Right lung (tissue), 5 donors: ENCODE results near the gene ELF2. TPM values are rescaled to one million over a fixed set of nuclear protein-coding genes. Genes with fewer than 3 reads are reported as not detected.
"Not testable (repeated sequence)": the region's sequence is repeated elsewhere in the genome, so short reads cannot be mapped to it uniquely, and the experiment has no call there.

Experiments used
- DNase-seq, 2 donors: peaks; one replicate each; pipeline ENCODE4 v3.0.0-alpha.2; 2013
- polyA plus RNA-seq, 5 donors: library from polyadenylated mRNA; unstranded; fragments of 120-200 nt; gene quantifications; one replicate each; pipeline versions ENCODE4 v1.2.1 to v1.2.3, GENCODE V29; 2013; ENCODE audit warnings: inconsistent platforms in 1 of 5, low replicate concordance in 1 of 5; ENCODE audit not compliant: insufficient read length in 5 of 5, insufficient read depth in 1 of 5

ELF2 gene
- polyA plus RNA-seq, 5 donors, result 51.3 to 80.7 (median 71.2) TPM

DNA sequence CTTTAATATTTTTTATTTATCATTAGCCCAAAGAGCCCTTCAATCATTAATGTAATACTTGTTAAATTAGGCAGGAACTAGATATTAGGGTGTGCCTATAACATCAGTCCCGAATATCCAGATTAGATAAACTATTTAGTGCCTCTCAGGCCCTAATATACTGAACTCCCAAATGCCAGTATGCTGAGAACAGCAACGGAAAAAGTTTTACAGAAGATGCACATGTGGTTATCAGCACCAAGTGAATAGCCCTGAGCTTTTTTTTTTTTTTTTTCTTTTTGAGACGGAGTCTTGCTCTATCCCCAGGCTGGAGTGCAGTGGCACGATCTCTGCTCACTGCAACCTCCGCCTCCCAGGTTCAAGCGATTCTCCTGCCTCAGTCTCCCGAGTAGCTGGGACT, 13.0 kb upstream of the ELF2 start:
- DNase-seq, result no peak

DNA sequence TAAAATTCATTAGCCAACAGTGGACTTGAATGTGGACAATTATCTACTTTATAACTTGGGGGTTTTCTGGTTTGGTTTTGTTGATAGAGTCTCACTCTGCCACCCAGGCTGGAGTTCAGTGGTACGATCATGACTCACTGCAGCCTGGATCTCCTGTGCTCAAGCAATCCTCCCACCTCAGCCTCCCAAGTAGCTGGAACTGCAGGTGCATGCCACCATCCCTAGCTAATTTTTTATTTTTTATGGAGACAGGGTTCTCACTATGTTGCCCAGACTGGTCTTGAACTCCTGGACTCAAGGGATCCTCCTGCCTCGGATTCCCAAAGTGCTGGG, 12.4 kb upstream of the ELF2 start:
- no peak for DNase-seq

DNA sequence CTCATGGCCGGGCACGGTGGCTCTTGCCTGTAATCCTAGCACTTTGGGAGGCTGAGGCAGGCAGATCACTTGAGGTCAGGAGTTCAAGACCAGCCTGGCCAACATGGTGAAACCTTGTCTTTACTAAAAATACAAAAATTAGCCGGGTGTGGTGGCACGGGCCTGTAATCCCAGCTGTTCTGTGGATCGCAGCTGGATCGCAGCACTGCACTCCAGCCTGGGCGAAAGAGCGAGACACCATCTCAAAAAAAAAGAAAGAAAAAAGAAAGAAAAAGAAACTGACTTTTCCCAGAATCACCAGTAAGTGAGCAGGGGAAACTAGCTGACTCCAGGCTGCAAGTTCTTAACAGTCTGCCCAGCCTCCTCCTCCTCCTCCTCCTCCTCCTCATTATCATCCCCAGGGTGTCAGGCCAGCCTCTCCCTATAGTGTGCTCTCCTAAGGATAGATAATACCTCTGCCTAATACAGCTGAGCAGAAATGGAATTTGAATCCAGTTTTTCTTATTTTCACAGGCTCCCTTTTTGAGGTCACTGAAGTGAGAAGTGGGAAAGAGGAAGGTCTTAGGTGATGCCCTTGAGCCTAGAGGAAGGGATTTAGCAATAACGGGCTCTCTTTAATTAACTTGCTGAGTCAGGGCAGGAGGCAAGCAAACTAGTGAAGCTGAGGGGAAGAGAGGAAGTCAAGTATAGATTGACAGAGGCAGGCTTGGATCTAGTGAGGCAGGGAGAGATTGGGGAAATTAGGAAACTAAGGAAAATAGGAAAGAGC, 11.8 kb upstream of the ELF2 start:
- DNase-seq, result no peak

DNA sequence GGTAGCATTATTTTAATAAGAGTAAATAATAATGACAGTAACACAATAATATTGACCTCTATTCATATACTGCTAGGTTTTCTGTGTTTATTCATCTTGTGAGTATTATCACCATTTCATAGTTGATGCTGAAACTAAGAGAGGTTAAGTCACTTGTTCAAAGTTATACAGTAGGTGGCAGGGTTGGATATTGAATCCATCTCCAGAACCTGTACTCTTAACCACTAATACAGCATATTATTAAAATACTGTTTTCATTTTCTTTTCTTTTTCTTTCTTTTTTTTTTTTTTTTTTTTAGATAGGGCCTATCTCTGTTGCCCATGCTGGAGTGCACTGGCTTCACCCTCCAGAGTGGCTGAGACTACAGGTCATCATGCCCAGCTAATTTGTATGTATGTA, 7.1 kb upstream of the ELF2 start:
- DNase-seq, result no peak

DNA sequence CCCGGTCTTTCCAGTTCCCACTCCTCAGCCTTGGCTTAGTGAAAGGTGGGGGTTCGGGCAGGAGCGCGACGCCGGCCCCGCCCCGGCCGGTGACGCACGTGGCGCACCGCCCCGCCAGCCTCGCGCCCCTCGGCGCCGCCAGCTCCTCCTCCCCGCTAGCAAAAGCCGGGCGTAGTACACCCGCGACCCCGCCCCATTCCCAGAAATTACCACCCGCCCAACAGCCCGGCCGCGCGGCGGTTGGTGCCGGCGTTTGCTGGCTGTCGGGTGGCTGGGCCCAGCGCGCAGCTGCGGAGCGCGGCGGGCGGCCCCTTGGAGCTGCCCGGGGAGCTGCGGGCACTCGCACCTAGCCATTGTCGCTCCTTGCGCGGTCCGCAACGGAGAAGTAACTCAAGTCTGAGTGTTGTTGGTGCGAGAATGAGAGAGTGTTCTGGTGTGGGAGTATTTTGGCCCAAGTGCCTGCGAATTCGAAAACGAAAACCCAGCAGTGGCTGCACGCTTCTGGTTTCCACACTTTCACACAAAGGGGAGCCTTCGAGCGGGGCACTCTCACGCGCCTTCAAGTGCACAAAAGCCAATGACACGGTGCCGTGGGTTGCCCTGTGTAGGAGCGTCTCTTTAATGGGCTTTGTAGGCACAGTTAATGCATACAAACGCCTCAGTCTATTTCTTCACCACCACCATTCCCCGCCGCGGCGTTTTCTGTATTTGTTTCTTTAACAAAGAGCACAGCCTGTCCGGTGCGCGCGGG, 1.0 kb upstream of the ELF2 start:
- peak; percentile 94 to 96 for DNase-seq

DNA sequence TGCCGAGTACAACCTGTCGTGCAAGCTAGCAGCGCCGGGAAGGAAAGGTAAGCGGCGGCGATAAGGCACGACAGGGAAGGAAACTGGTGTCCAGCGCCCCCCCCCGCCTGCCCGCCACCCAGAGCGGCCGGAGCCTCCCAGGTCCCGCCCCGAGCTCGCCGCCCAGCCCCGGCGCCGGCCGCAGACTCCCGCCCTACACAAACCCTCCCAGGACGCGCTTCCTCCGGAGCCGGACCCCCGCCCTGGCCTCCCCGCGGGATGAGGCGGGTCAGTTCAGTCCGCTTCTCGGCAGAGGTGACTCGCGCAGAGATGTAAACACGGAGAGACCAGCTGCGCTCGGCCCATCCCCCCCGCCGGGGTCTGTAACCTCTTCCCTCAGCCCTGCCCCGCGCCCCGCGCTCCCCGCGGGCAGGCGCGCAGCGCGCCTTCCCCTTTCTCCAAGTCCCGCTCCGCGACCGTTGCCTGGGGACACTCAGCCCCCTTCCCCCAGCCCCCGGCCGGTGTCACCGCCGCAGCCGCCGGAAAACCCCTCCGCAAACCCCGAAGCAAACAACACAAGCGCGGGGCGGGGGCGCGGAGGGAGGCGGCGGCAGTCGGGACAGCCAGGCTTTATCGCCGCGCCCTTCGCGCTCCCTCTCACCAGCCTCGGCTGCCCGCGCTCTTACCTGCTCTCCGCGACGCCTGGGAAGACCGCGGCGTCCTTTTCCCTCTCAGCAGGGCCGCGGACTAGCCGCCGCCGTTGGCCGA, 543 bp downstream of the ELF2 start:
- DNase-seq, result peak; percentile 79 to 81

DNA sequence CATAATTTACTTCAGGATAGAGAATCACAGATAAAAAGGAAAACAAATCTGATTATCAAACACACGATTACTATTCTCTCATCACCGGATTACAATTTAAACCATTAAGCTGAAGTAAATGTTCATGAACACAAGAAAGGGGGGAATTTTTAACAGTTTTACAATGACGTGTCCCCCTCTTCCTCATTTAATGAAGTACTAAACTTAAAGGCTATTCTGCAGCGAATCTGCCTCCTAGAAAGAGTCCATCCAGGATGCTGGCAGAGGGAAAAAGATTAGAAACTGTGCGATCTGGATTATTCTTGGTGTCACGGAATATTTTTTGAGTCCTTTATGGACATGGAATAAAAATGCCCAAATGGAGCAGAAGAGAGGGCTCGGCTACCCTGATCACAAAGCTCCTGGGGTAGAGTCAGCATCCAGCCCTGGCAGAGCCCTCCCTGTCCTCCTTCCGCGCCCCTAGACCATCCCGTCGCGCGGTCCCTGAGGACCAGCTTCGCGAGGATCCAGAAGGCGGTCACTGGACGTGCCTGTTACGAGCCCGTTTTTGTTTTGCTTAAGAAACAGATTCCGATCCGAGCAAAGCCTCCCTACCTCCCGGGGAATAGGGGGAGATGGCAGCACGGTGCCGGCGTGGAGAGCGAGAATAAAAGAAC, 1.2 kb downstream of the ELF2 start:
- DNase-seq, result peak in 1 of 2 donors; percentile 58

DNA sequence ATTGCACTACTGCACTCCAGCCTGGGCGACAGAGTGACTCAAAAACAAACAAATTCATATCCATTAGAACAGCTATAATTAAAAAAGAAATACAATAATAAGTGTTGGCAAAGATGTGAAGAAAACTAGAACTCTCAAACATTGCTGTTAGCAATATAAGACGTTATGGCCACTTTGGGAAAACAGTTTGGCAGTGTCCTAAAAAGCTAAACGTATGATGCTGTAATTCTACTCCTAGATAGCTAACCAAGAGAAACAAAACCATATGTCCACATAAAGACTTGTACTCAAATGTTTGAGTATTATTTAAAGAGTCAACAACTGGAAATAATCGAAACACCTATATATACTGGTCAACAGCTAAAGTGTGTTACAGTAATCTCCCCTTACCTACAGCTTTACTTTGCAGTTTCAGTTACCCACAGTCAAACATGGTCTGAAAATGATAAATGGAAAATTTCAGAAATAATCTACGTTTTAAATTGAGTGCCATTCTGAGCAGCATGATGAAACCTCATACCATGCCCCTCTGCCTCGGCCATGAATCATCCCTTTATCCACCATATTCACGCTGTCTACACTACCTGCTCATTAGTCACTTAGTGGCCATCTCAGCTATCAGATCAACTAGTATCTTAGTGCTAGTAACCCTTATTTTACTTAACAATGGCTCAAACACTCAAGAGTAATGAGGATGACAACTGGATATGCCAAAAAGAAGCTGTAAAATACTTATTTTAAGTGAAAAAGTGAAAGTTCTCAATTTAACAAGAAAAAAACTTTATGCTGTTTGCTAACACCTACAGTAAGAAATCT, 4.9 kb downstream of the ELF2 start:
- no peak for DNase-seq

DNA sequence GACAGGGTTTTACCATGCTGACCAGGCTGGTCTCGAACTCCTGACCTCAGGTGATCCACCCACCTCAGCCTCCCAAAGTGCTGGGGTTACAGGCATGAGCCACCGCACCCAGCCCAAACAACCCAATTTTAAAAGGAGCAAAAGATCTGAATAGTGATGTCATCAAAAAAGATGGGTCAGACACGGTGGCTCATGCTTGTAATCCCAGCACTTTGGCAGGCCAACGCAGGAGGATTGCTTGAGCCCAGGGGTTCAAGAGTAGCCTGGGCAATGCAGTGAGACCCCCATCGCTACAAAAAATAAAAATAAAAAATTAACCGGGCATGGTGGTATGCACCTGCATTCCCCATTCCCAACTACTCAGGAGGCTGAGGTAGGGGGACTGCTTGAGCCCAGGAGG, 6.1 kb downstream of the ELF2 start:
- no peak for DNase-seq

DNA sequence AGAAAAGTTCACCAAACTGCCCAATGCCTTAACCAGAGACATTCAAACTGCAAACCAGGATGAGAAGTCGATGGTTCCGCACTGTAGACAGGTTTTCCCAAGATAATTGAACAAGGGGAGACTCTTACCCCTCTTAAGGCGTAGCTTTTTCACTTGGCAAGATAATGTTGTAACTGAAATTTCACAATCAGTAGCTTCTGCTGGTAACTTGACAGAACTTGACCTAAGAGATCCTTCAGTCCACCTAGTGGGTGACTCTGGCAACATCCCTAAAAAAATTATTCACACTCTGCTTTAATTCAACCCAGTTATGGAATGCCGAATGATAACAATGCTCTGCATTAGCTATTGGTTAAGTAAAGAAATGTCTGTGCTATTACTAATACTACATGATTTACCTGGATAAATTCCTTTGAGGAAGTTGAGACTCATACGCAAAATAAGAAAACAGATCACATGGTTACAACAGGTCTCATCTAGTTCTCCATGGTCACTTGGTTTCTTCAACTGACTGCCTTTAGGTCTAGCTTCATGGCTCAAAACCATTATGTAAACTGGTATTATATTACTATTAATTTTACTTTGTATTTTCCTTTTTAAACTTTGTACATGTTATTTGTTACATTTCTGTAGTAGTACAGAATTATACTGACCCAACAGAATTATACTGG, 9.1 kb downstream of the ELF2 start:
- DNase-seq, result no peak

DNA sequence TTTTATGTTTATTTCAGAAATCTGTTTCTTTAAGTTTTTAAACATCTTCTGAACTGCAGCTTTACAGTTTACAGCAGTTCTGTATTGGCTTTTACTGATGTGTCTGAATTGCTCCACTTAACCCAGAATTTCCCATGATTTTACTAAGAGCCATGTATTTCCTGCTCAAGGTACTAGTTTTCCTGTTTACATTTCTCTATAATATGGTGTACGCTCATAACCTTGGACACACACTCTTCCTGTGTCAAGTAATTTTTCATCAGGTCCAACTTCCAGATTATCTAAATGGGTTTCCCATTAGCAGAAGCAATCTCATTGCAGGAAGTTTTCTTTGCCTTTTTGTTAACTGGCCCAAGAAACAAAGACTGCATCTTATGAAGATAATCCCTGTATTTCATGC, 12.3 kb downstream of the ELF2 start:
- no peak for DNase-seq

DNA sequence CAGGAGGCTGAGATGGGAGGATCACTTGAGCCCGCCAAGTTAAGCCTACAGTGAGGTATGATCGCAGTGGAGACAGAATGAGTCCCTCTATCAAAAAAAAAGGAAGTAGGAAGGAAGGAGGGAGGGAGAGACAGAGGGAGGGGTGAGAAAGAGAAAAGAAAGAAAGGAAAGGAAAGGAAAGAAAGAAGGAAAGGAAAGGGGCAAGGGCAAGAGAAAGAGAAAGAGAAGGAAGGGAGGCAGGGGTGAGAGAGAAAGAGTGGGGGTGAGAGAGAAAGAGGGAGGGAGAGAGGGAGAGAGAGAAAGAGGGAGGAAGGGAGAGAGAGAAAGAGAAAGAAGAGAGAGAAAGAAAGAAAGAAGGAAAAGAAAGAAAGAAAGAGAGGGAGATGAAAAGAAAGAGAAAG, 13.2 kb downstream of the ELF2 start:
- no peak for DNase-seq

DNA sequence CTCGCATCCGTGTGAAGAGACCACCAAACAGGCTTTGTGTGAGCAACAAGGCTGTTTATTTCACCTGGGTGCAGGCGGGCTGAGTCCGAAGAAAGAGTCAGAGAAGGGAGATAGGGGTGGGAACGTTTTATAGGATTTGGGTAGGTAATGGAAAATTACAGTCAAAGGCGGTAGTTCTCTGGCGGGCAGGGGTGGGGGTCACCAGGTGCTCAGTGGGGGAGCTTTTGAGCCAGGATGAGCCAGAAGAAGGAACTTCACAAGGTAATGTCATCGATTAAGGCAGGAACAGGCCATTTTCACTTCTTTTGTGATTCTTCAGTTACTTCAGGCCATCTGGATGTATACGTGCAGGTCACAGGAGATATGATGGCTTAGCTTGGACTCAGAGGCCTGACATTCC, 19.0 kb downstream of the ELF2 start:
- DNase-seq, result not testable (repeated sequence)

DNA sequence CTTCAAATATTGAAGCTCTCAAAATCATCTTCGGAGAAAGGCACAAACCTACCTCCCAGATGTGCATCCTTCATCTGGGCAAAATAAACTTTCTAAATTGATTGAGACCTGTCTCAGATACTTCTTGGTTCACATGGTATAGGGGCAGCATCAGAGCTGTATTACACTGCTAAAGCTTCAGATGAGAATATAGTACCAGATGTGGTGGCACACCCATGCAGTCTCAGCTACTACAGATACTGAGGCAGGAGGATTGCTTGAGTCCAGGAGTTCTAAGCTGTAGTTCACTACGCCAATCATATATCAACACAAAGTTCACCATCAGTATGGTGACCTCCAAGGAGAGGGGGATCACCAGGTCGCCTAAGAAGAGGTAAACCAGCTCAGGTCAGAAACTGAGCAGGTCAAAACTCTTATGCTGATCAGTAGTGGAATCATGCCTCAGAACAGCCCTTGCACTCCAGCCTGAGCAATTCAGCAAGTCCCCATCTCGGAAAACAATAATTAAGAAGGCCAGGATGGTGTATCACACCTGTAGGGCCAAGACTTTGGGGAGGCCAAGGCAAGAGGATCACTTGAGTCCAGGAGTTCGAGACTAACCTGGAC, 22.0 kb downstream of the ELF2 start:
- DNase-seq, result no peak

DNA sequence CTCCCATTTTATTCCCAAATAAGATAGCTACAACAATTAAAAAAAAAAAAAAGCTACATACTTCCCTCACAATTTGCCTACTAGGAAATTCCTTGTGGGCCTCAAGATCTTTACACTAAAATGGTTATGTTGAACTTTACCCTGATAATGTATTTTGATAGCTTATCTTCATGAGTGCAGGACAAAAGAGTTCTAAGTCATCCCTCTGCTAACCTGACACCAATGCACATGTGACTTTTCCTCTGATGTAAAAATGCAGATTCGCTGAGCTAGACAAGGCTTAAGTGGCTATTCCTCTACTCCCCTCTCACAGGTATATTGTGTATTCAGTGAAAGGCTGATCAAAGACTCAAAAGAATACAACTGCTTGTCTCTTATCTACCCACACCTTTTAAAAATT, 22.5 kb downstream of the ELF2 start:
- no peak for DNase-seq

DNA sequence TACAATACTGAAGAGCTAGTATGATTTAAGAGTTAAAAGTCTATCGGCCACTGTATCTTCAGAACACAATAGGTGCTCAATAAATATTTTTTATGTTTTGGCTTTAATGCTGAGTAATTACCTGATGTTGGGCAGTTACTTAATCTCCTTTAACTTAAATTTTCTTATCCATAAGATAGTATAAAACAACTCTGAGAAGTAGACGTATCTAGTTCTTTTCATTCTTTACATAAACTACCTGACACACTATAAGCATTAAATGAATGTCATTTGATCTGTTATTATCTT, 22.9 kb downstream of the ELF2 start:
- no peak for DNase-seq

DNA sequence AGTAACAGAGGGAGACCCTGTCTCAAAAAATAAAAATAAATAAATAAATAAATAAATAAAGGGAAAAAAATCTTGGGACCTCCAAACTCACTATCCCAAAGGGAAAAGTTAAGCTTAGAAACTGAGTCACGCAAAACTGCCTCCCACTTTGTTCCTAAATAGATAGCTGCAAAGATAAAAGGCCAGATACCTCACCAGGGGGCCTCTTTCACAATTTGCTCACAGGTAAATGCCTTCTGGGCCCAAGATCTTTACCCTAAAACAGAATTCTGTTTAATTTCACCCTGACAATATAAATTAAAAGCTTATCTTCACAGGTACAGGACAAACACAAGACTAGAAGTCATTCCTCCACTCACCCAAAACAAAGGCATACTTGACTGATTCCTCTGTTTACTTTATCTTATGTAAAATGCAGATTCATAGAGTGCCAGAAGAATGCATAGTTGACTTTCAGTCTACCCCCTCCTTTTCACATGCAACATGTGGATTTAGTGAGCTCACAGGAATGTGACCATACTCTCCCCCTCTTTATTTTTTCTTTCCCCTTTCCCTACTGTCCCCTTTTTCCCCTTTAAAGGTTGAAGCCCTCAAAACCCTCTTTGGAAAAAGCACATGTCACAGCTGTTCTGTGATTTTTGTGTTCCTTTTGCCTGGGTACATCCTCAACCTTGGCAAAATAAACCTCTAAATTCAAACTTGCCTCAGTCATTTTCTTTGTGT, 23.4 kb downstream of the ELF2 start:
- DNase-seq, result no peak

DNA sequence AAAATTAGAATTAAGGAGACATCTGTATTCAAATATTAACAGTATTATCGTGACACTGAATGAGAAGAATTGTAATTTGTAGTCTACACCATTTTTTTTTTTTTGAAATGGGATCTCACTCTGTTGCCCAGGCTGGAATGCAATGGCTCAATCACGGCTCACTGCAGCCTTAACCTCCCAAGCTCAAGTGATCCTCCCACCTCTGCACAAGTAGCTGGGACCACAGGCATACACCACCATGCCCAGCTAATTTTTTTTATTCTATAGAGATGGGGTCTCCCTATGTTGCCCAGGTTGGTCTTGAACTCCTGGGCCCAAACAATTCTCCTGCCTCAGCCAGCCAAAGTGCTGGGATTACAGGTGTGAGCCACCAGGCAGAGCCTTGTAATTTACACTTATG, 24.8 kb downstream of the ELF2 start:
- DNase-seq, result no peak

DNA sequence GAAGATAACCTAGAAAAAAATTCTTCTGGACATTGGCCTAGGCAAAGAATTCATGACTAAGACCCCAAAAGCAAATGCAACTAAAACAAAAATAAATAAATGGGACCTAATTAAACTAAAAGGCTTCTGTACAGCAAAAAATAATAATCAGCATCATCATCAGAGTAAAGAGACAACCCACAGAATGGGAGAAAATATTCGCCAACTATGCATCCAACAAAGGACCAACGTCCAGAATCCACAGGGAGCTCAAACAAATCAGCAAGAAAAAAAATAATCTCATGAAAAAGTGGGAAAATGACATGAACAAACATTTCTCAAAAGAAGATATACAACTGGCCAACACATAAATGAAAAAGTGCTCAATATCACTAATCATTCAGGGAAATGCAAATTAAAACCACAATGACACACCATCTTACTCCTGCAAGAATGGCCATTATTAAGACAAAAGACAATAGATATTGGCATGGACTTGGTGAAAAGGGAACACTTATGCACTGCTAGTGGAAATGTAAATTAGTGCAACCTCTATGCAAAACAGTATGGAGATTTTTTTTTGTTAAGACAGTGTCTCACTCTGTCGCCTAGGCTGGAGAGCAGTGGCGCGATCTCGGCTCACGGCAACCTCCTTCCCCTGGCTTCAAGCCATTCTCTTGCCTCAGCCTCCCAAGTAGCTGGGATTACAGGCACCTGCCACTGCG, 29.9 kb downstream of the ELF2 start:
- DNase-seq, result no peak
